Gastroesophageal sphincter (tissue), 4 donors: ENCODE results near the gene ERP29. TPM values are rescaled to one million over a fixed set of nuclear protein-coding genes. Genes with fewer than 3 reads are reported as not detected.
"Not testable (repeated sequence)": the region's sequence is repeated elsewhere in the genome, so short reads cannot be mapped to it uniquely, and the experiment has no call there.

Experiments
- ATAC-seq: fragments of 150-250 bp; one replicate; pipeline ENCODE4 v1.9.1; 2016; ENCODE audit warnings: mild to moderate bottlenecking, moderate library complexity
- H3K27ac ChIP-seq, 4 donors: fragments of 200-600 bp; sonication (generic) in 3 of 4; 1 replicate in 3 of 4; 2 replicates in 1 of 4; pipeline ENCODE4 v1.5.1; 2016 to 2019
- H3K27me3 ChIP-seq: fragments of 200-600 bp; sonication (generic); one replicate; pipeline ENCODE4 v1.5.1; 2019
- H3K36me3 ChIP-seq, 2 donors: fragments of 200-600 bp; sonication (generic); one replicate each; pipeline ENCODE4 v1.5.1; 2019; ENCODE audit warnings: control low read depth in 1 of 2
- H3K4me1 ChIP-seq, 3 donors: fragments of 200-600 bp; sonication (generic); 1 replicate in 2 of 3; 2 replicates in 1 of 3; pipeline ENCODE4 v1.5.1; 2016 to 2019; ENCODE audit warnings: control low read depth in 2 of 3
- H3K4me3 ChIP-seq, 2 donors: fragments of 200-600 bp; sonication (generic); one replicate each; pipeline ENCODE4 v1.5.1; 2019; ENCODE audit warnings: mild to moderate bottlenecking in 1 of 2, moderate library complexity in 1 of 2
- H3K9me3 ChIP-seq, 3 donors: fragments of 200-600 bp; sonication (generic); one replicate each; pipeline ENCODE4 v1.5.1; 2017 to 2019; ENCODE audit warnings: control low read depth in 2 of 3
- EP300 ChIP-seq: sonication (generic); formaldehyde crosslinking; IDR thresholded peaks from one replicate; pipeline ENCODE4 v1.6.1; 2017; ENCODE audit warnings: antibody characterized with exemption, mild to moderate bottlenecking
- POLR2A ChIP-seq, 2 donors: fragments of 450-650 bp; IDR thresholded peaks; one replicate each; pipeline ENCODE4 v1.6.1; 2017; ENCODE audit warnings: antibody characterized with exemption in 2 of 2, mild to moderate bottlenecking in 2 of 2, moderate library complexity in 1 of 2
- POLR2AphosphoS5 ChIP-seq: sonication (generic); formaldehyde crosslinking; IDR thresholded peaks from one replicate; pipeline ENCODE4 v1.6.1; 2017; ENCODE audit warnings: antibody characterized with exemption
- WGBS, 2 donors: methylation state at CpG; one replicate each; pipeline ENCODE4 v1.1.5; 2018; ENCODE audit warnings: low coverage in 1 of 2; 5-methylcytosine and 5-hydroxymethylcytosine counted together
- total RNA-seq, 4 donors: library from RNA; depleted of rRNA; stranded (reverse); fragments of >200 nt; gene quantifications; one replicate each; pipeline ENCODE4 v1.1.0, GENCODE V29; 2016
- TF ChIP-seq, protein P1 (sequence below), 4 experiments: fragments of 200-600 bp in 2 of 4; fragments of 450-650 bp in 2 of 4; sonication (generic) in 1 of 4; IDR thresholded peaks; one replicate each; pipeline ENCODE4 v1.5.1; 2017 to 2019; ENCODE audit warnings: antibody characterized with exemption in 4 of 4, mild to moderate bottlenecking in 2 of 4, moderate library complexity in 2 of 4

The ERP29 gene
- total RNA-seq, 4 donors from 2014 or later = 37.1 to 147 (median 38.1) TPM

DNA sequence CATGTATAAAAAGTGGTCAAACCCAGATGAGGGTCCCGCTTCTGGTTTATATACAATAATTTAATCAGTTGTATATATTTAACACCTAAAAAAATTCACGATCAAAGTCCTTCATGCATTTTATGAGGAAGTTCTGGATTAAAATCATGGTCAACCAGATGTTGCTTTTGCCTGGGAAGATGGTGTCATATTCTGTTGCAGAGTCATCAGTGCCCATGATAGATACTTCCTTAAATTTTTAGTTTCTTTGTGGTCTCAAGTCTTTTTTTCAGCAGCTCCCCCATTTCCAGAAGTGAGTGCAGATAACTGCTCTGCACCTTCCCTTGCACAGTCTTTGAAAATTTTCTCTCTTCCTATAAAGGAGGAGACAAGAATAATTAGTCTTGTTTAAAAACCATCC, 16.1 kb downstream of the ERP29 start:
- no peaks in the 10 kb centered on the region for H3K4me1 ChIP-seq
- peaks cover 0 to 72% of the 10 kb centered on the region in 2 donors for H3K36me3 ChIP-seq
- WGBS, 2 donors = 85 to 92% methylated on average over 2 of the region's 2 CpGs
- TF ChIP-seq EP300 (no peak), POLR2A (IDR thresholded peaks at IDR 0.05) (no peak), POLR2AphosphoS5 (no peak)
- TF ChIP-seq, protein P1, sequence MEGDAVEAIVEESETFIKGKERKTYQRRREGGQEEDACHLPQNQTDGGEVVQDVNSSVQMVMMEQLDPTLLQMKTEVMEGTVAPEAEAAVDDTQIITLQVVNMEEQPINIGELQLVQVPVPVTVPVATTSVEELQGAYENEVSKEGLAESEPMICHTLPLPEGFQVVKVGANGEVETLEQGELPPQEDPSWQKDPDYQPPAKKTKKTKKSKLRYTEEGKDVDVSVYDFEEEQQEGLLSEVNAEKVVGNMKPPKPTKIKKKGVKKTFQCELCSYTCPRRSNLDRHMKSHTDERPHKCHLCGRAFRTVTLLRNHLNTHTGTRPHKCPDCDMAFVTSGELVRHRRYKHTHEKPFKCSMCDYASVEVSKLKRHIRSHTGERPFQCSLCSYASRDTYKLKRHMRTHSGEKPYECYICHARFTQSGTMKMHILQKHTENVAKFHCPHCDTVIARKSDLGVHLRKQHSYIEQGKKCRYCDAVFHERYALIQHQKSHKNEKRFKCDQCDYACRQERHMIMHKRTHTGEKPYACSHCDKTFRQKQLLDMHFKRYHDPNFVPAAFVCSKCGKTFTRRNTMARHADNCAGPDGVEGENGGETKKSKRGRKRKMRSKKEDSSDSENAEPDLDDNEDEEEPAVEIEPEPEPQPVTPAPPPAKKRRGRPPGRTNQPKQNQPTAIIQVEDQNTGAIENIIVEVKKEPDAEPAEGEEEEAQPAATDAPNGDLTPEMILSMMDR (IDR thresholded peaks at IDR 0.05) = no peak
- no peaks in the 10 kb centered on the region for H3K9me3 ChIP-seq
- H3K4me3 ChIP-seq = no peak overlapping the region
- H3K27ac ChIP-seq = no peak overlapping the region
- no peak for ATAC-seq
- H3K27me3 ChIP-seq = no peaks in the 10 kb centered on the region

GRCh38 chr12:112031472-112031871, 18.2 kb downstream of the ERP29 start:
- no peak for ATAC-seq

DNA sequence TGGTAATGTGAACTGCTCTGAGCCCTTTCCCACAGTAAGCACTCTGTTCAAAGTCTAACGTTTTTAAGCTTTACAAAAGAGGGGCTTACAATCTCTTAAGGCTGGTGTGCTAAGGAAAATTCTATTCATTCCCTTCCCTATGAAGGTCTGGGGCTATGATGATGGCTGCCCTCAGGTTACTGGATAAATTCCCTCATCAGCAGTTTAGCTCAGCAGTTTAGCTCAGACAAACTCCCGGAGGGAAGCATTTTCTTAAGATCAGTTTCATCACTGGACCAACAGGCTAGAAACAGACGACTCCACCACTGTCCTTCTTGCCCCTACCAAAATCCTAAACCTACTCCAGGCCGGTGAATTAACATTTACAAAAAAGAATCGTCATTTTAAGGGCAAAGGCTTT, 19.1 kb downstream of the ERP29 start:
- 68 to 79% methylated on average over 4 of the region's 5 CpGs for WGBS, 2 donors
- H3K9me3 ChIP-seq = no peaks in the 10 kb centered on the region
- TF ChIP-seq POLR2A (IDR thresholded peaks at IDR 0.05) (no peak), EP300 (no peak), POLR2AphosphoS5 (no peak)
- TF ChIP-seq, protein P1 (IDR thresholded peaks at IDR 0.05) = no peak
- no peak overlapping the region for H3K4me3 ChIP-seq
- no peak overlapping the region for H3K27ac ChIP-seq
- H3K36me3 ChIP-seq = peaks cover 0 to 91% of the 10 kb centered on the region in 2 donors
- no peak for ATAC-seq
- H3K27me3 ChIP-seq = no peaks in the 10 kb centered on the region
- H3K4me1 ChIP-seq = no peaks in the 10 kb centered on the region

More at GRCh38 chr12:112031472-112031871, 18.2 kb downstream of the ERP29 start:
- Histone ChIP-seq H3K27me3 (no peaks in the 10 kb centered on the region), H3K9me3 (no peaks in the 10 kb centered on the region), H3K4me3 (no peak overlapping the region), H3K4me1 (no peaks in the 10 kb centered on the region), H3K36me3 (peaks cover 0 to 86% of the 10 kb centered on the region in 2 donors), H3K27ac (no peak overlapping the region)
- TF ChIP-seq, protein P1 (IDR thresholded peaks at IDR 0.05) = no peak
- TF ChIP-seq POLR2AphosphoS5 = no peak
- 75 to 81% methylated on average over 2 of the region's 2 CpGs for whole genome bisulfite sequencing, 2 donors

DNA sequence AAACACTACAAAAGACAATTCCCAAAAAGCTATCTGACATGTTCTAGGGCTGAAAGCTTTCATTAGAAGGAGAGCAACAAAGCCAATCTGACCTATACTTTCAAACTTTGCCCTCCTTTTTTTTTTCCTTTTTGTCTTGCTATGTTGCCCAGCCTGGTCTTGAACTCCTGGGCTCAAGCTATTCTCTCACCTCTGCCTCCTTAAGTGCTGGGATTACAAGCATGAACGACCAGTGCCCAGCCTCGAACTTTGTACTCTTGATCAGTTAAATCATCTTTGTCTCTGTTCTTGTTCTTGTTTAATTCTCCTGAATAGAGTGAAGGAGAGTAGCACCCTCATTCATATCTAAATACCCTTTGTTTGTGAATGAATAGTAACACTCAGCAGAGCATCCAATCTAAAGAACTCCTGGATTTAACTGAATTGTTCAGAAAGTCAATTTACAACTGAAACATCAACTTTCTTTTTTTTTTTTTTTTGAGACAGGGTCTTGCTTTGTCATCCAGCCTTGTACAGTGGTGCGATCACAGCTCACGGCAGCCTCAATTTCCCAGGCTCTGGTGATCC, 22.1 kb downstream of the ERP29 start:
- WGBS, 2 donors = 75 to 92% methylated on average over 3 to 4 of the region's 4 CpGs
- Histone ChIP-seq H3K27ac (no peak overlapping the region), H3K9me3 (no peaks in the 10 kb centered on the region), H3K4me3 (no peak overlapping the region), H3K27me3 (no peaks in the 10 kb centered on the region), H3K36me3 (peaks cover 5 to 95% of the 10 kb centered on the region in 2 donors), H3K4me1 (no peaks in the 10 kb centered on the region)
- ATAC-seq = no peak
- TF ChIP-seq POLR2A (IDR thresholded peaks at IDR 0.05) (no peak), POLR2AphosphoS5 (no peak), EP300 (no peak)
- TF ChIP-seq, protein P1 (IDR thresholded peaks at IDR 0.05) = no peak

GRCh38 chr12:112036614-112037013, 23.4 kb downstream of the ERP29 start:
- not testable (repeated sequence) for H3K27ac ChIP-seq, H3K4me3 ChIP-seq, H3K4me1 ChIP-seq, ATAC-seq, H3K27me3 ChIP-seq, H3K9me3 ChIP-seq
- WGBS, 2 donors = 87 to 94% methylated on average over 6 to 11 of the region's 12 CpGs
- peaks cover 5 to 95% of the 10 kb centered on the region in 2 donors for H3K36me3 ChIP-seq
